GM10266 (cell line): ENCODE results near the gene LIMCH1.

ENCODE experiments used
- DNase-seq: peaks from one replicate; pipeline ENCODE4 v3.0.0; 2012; ENCODE audit errors: extremely low spot score
- CTCF ChIP-seq: IDR thresholded peaks from 2 replicates; pipeline ENCODE4 v1.5.1; 2012; ENCODE audit warnings: mild to moderate bottlenecking, low read depth; ENCODE audit not compliant: control insufficient read depth, insufficient read depth; ENCODE audit errors: missing control alignments

LIMCH1 gene

GRCh38 chr4:41539711-41540110, 1.8 kb downstream of the LIMCH1 start:
- no peak for TF ChIP-seq CTCF
- DNase-seq: no peak

- TF ChIP-seq CTCF: no peak
- DNase-seq: no peak
These were observed 2.7 kb downstream of the LIMCH1 start for GRCh38 chr4:41540687-41541086.

- TF ChIP-seq CTCF: no peak
- DNase-seq: no peak
These were observed 3.7 kb downstream of the LIMCH1 start for GRCh38 chr4:41541687-41542094.

GRCh38 chr4:41542526-41543275, 4.7 kb downstream of the LIMCH1 start:
- DNase-seq: no peak
- TF ChIP-seq CTCF: no peak

GRCh38 chr4:41545238-41545637, 7.3 kb downstream of the LIMCH1 start:
- DNase-seq: no peak
- TF ChIP-seq CTCF: no peak

GRCh38 chr4:41546638-41547037, 8.7 kb downstream of the LIMCH1 start:
- no peak for DNase-seq
- no peak for TF ChIP-seq CTCF

- DNase-seq: no peak
- no peak for TF ChIP-seq CTCF
These were observed 10.4 kb downstream of the LIMCH1 start for GRCh38 chr4:41548305-41548880.
